ENCODE measurements around the gene SDCCAG8. TPM values are rescaled to one million over a fixed set of nuclear protein-coding genes. Genes with fewer than 3 reads are reported as not detected.

The SDCCAG8 gene
- total and polyA plus RNA-seq, 2 experiments from 2014 or later: 28.3 to 39.3 TPM

- no peak overlapping the region for H3K27ac ChIP-seq
- H3K36me3 ChIP-seq (replicated peaks; ENCODE audit: insufficient read depth, low read depth): no peaks in the 10 kb centered on the region
- H3K9me2 ChIP-seq (replicated peaks; ENCODE audit: insufficient read depth): no peaks in the 10 kb centered on the region
- no peak overlapping the region for H2AFZ ChIP-seq
- H3K4me3 ChIP-seq: no peak overlapping the region
- H3K4me2 ChIP-seq: no peak overlapping the region
- no peaks in the 10 kb centered on the region for H3K9me3 ChIP-seq (ENCODE audit: low read depth)
- H3K4me1 ChIP-seq (ENCODE audit: insufficient read depth): no peaks in the 10 kb centered on the region
- no peak for DNase-seq (ENCODE audit: low spot score)
- TF ChIP-seq CTCF (IDR thresholded peaks at IDR 0.05; ENCODE audit: poor library complexity): no peak
- TF ChIP-seq EZH2 (IDR thresholded peaks at IDR 0.05; ENCODE audit: borderline replicate concordance): no peak
- no peak for TF ChIP-seq EZH2phosphoT487 (IDR thresholded peaks at IDR 0.05; ENCODE audit: low read depth, severe bottlenecking, unreplicated experiment)
- no peaks in the 10 kb centered on the region for H4K20me1 ChIP-seq (ENCODE audit: insufficient read depth, poor library complexity, severe bottlenecking)
- H3K27me3 ChIP-seq: no peaks in the 10 kb centered on the region
- WGBS (ENCODE audit: low lambda C conversion rate, missing lambda C conversion rate): 96% methylated on average over 5 of the region's 5 CpGs
- no peaks in the 10 kb centered on the region for H3K79me2 ChIP-seq
Observed at GRCh38 chr1:243465081-243465480, 209.2 kb downstream of the SDCCAG8 start.

GRCh38 chr1:243465738-243466137 is 209.9 kb downstream of the SDCCAG8 start:
- Histone ChIP-seq H3K9me3 (ENCODE audit: low read depth) (no peaks in the 10 kb centered on the region), H3K27me3 (no peaks in the 10 kb centered on the region), H2AFZ (no peak overlapping the region), H3K4me1 (ENCODE audit: insufficient read depth) (no peaks in the 10 kb centered on the region), H3K27ac (no peak overlapping the region), H3K9me2 (replicated peaks; ENCODE audit: insufficient read depth) (no peaks in the 10 kb centered on the region), H3K4me2 (no peak overlapping the region), H3K79me2 (no peaks in the 10 kb centered on the region), H4K20me1 (ENCODE audit: insufficient read depth, poor library complexity, severe bottlenecking) (no peaks in the 10 kb centered on the region), H3K36me3 (replicated peaks; ENCODE audit: insufficient read depth, low read depth) (no peaks in the 10 kb centered on the region), H3K4me3 (no peak overlapping the region)
- no peak for TF ChIP-seq CTCF (IDR thresholded peaks at IDR 0.05; ENCODE audit: poor library complexity)
- TF ChIP-seq EZH2phosphoT487 (IDR thresholded peaks at IDR 0.05; ENCODE audit: low read depth, severe bottlenecking, unreplicated experiment): no peak
- TF ChIP-seq EZH2 (IDR thresholded peaks at IDR 0.05; ENCODE audit: borderline replicate concordance): no peak
- 75% methylated on average over 5 of the region's 5 CpGs for WGBS (ENCODE audit: low lambda C conversion rate, missing lambda C conversion rate)
- no peak for DNase-seq (ENCODE audit: low spot score)

- no peaks in the 10 kb centered on the region for H3K36me3 ChIP-seq (replicated peaks; ENCODE audit: insufficient read depth, low read depth)
- H3K27me3 ChIP-seq: no peaks in the 10 kb centered on the region
- no peak overlapping the region for H3K4me2 ChIP-seq
- H4K20me1 ChIP-seq (ENCODE audit: insufficient read depth, poor library complexity, severe bottlenecking): no peaks in the 10 kb centered on the region
- H2AFZ ChIP-seq: no peak overlapping the region
- H3K9me2 ChIP-seq (replicated peaks; ENCODE audit: insufficient read depth): no peaks in the 10 kb centered on the region
- H3K4me3 ChIP-seq: no peak overlapping the region
- H3K4me1 ChIP-seq (ENCODE audit: insufficient read depth): no peaks in the 10 kb centered on the region
- H3K9me3 ChIP-seq (ENCODE audit: low read depth): no peaks in the 10 kb centered on the region
- H3K79me2 ChIP-seq: no peaks in the 10 kb centered on the region
- no peak for DNase-seq (ENCODE audit: low spot score)
- TF ChIP-seq EZH2 (IDR thresholded peaks at IDR 0.05; ENCODE audit: borderline replicate concordance) (no peak), EZH2phosphoT487 (IDR thresholded peaks at IDR 0.05; ENCODE audit: low read depth, severe bottlenecking, unreplicated experiment) (no peak), CTCF (IDR thresholded peaks at IDR 0.05; ENCODE audit: poor library complexity) (no peak)
- 96% methylated on average over 3 of the region's 3 CpGs for WGBS (ENCODE audit: low lambda C conversion rate, missing lambda C conversion rate)
- no peak overlapping the region for H3K27ac ChIP-seq
Observed at GRCh38 chr1:243469497-243469896, 213.7 kb downstream of the SDCCAG8 start.

GRCh38 chr1:243470502-243470901 is 214.7 kb downstream of the SDCCAG8 start:
- 69% methylated on average over 7 of the region's 7 CpGs for WGBS (ENCODE audit: low lambda C conversion rate, missing lambda C conversion rate)
- no peak overlapping the region for H3K4me3 ChIP-seq
- no peak overlapping the region for H3K27ac ChIP-seq
- H3K27me3 ChIP-seq: no peaks in the 10 kb centered on the region
- no peak overlapping the region for H3K4me2 ChIP-seq
- H3K4me1 ChIP-seq (ENCODE audit: insufficient read depth): no peaks in the 10 kb centered on the region
- DNase-seq (ENCODE audit: low spot score): no peak
- no peaks in the 10 kb centered on the region for H3K9me2 ChIP-seq (replicated peaks; ENCODE audit: insufficient read depth)
- H3K79me2 ChIP-seq: no peaks in the 10 kb centered on the region
- H3K36me3 ChIP-seq (replicated peaks; ENCODE audit: insufficient read depth, low read depth): no peaks in the 10 kb centered on the region
- no peak overlapping the region for H2AFZ ChIP-seq
- H3K9me3 ChIP-seq (ENCODE audit: low read depth): no peaks in the 10 kb centered on the region
- no peaks in the 10 kb centered on the region for H4K20me1 ChIP-seq (ENCODE audit: insufficient read depth, poor library complexity, severe bottlenecking)
- TF ChIP-seq EZH2 (IDR thresholded peaks at IDR 0.05; ENCODE audit: borderline replicate concordance) (no peak), EZH2phosphoT487 (IDR thresholded peaks at IDR 0.05; ENCODE audit: low read depth, severe bottlenecking, unreplicated experiment) (no peak), CTCF (IDR thresholded peaks at IDR 0.05; ENCODE audit: poor library complexity) (no peak)
